ENCODE measurements around the gene DISC1. TPM values are rescaled to one million over a fixed set of nuclear protein-coding genes. Genes with fewer than 3 reads are reported as not detected.

Gene DISC1
- total RNA-seq, 1 experiment from 2014 or later: 1.8 TPM

DNA sequence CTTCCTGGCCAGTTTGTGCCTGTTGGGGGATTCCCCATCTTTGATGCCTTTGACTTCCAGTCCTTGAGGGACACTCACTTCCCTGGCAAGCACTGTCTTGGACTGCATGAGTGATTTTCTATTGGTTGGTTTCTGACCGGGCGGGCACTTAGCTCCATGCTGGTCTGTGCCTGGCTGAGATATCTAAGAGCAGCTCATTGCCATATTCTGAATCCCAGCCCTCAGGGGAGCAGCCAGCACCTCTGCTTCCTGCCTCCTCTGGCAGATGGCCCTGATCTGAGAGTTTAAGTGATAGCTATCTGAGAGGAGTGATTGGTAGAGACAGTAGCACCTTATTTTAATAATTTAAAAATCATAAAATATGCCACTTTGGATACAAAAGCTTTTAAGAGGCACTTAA lies 52.5 kb downstream of the DISC1 start:
- no peak overlapping the region for H2AFZ ChIP-seq (ENCODE audit: low read depth, low read length, poor library complexity, severe bottlenecking)
- no peaks in the 10 kb centered on the region for H3K9me3 ChIP-seq (ENCODE audit: control insufficient read depth in 1 of 2, insufficient read depth in 1 of 2, low read depth in 1 of 2, low read length in 2 of 2)
- H3K36me3 ChIP-seq (ENCODE audit: control insufficient read depth in 1 of 2, insufficient read depth in 2 of 2, low read length in 2 of 2): no peaks in the 10 kb centered on the region
- POLR2A ChIA-PET: interaction anchor here (0.6 kb wide), 1 partner anchor 328 kb away, joined by 3 read pairs; no protein-coding TSS in a partner anchor
- RAD21 ChIA-PET (ENCODE audit: low non-redundant PET in 1 of 2, low total read pairs in 2 of 2, uncharacterized antibody in 2 of 2, unreplicated experiment in 2 of 2): no interaction called here
- H3K27me3 ChIP-seq (ENCODE audit: insufficient read depth, low read length): no peaks in the 10 kb centered on the region
- no peaks in the 10 kb centered on the region for H4K20me1 ChIP-seq (ENCODE audit: insufficient read depth)
- H3K9ac ChIP-seq (ENCODE audit: low read length): no peak overlapping the region
- no peaks in the 10 kb centered on the region for H3K9me2 ChIP-seq (ENCODE audit: insufficient read depth)
- H3K4me2 ChIP-seq (ENCODE audit: low read length): no peak overlapping the region
- DNase-seq (ENCODE audit: low read depth, low spot score) (no peak), ATAC-seq (no peak)
- no peaks in the 10 kb centered on the region for H3K4me1 ChIP-seq (ENCODE audit: control insufficient read depth in 1 of 2, insufficient read depth in 2 of 2, low read length in 2 of 2)
- no peak overlapping the region for H3K4me3 ChIP-seq (replicated peaks in 1 of 2; ENCODE audit: low read depth in 1 of 2, low read length in 2 of 2)
- no TSS peak for BruUV-seq (replicated peaks)
- no peaks in the 10 kb centered on the region for H3K79me2 ChIP-seq (ENCODE audit: insufficient read depth, low read length)
- no peak overlapping the region for H3K27ac ChIP-seq (ENCODE audit: low read depth, low read length)
- intact Hi-C loops (cut with micrococcal nuclease): no loop called here
- CTCF ChIA-PET: no interaction called here
- TF ChIP-seq SRF (IDR thresholded peaks at IDR 0.05; ENCODE audit: low read depth): no peak
- TF ChIP-seq, protein P1, sequence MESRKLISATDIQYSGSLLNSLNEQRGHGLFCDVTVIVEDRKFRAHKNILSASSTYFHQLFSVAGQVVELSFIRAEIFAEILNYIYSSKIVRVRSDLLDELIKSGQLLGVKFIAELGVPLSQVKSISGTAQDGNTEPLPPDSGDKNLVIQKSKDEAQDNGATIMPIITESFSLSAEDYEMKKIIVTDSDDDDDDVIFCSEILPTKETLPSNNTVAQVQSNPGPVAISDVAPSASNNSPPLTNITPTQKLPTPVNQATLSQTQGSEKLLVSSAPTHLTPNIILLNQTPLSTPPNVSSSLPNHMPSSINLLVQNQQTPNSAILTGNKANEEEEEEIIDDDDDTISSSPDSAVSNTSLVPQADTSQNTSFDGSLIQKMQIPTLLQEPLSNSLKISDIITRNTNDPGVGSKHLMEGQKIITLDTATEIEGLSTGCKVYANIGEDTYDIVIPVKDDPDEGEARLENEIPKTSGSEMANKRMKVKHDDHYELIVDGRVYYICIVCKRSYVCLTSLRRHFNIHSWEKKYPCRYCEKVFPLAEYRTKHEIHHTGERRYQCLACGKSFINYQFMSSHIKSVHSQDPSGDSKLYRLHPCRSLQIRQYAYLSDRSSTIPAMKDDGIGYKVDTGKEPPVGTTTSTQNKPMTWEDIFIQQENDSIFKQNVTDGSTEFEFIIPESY (IDR thresholded peaks at IDR 0.05; ENCODE audit: extremely low read depth, insufficient replicate concordance, low read length): no peak
- TF ChIP-seq CEBPB (IDR thresholded peaks at IDR 0.05; ENCODE audit: low read depth): no peak
- no peak for TF ChIP-seq CBX3 (IDR thresholded peaks at IDR 0.05; ENCODE audit: low read depth)
- TF ChIP-seq SIN3A (IDR thresholded peaks at IDR 0.05; ENCODE audit: low read depth): no peak
- TF ChIP-seq SP1 (IDR thresholded peaks at IDR 0.05; ENCODE audit: low read depth): no peak

DNA sequence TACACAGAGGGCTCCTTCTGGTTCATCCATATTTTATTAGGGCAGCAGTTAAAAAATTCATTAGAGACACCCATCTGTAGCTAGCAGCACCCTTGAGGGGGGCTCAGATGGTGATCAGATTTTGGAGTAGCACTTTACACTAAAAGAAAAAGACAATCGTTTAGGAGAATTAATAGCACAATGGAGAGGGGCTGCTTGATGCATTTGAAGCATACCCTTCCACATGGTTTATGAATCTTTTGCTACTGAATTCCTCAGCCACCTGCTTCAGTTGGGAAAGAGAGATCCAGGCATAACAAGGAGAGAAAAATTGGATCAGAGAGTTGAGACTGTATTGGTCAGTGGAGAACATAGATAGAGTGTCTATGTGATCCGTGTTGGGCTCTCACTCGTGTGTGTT lies 54.4 kb downstream of the DISC1 start:
- CTCF ChIA-PET: no interaction called here
- TF ChIP-seq SRF (IDR thresholded peaks at IDR 0.05; ENCODE audit: low read depth) (no peak), POLR2A (IDR thresholded peaks at IDR 0.05; ENCODE audit: borderline replicate concordance, extremely low read depth, insufficient read depth, insufficient read length) (no peak), EGR1 (IDR thresholded peaks at IDR 0.05; ENCODE audit: low read depth) (no peak), ELF1 (IDR thresholded peaks at IDR 0.05; ENCODE audit: borderline replicate concordance, low read depth) (no peak), TCF7L2 (IDR thresholded peaks at IDR 0.05; ENCODE audit: borderline replicate concordance, extremely low read depth, insufficient read depth, insufficient read length) (no peak), EZH2 (IDR thresholded peaks at IDR 0.05) (no peak)
- TF ChIP-seq, protein P2, sequence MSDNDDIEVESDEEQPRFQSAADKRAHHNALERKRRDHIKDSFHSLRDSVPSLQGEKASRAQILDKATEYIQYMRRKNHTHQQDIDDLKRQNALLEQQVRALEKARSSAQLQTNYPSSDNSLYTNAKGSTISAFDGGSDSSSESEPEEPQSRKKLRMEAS (IDR thresholded peaks at IDR 0.05): no peak

More for the DNA sequence above, 54.4 kb downstream of the DISC1 start:
- ATAC-seq (no peak), DNase-seq (ENCODE audit: low read depth, low spot score) (no peak)
- Histone ChIP-seq H3K79me2 (ENCODE audit: insufficient read depth, low read length) (no peaks in the 10 kb centered on the region), H3K36me3 (ENCODE audit: control insufficient read depth in 1 of 2, insufficient read depth in 2 of 2, low read length in 2 of 2) (no peaks in the 10 kb centered on the region), H3K9me3 (ENCODE audit: control insufficient read depth in 1 of 2, insufficient read depth in 1 of 2, low read depth in 1 of 2, low read length in 2 of 2) (no peaks in the 10 kb centered on the region; a peak in 1 of 4 replicates), H3K9me2 (ENCODE audit: insufficient read depth) (no peaks in the 10 kb centered on the region), H2AFZ (ENCODE audit: low read depth, low read length, poor library complexity, severe bottlenecking) (no peak overlapping the region), H3K4me3 (replicated peaks in 1 of 2; ENCODE audit: low read depth in 1 of 2, low read length in 2 of 2) (no peak overlapping the region), H3K27ac (ENCODE audit: low read depth, low read length) (no peak overlapping the region), H3K9ac (ENCODE audit: low read length) (no peak overlapping the region), H3K27me3 (ENCODE audit: insufficient read depth, low read length) (no peaks in the 10 kb centered on the region), H3K4me1 (ENCODE audit: control insufficient read depth in 1 of 2, insufficient read depth in 2 of 2, low read length in 2 of 2) (no peaks in the 10 kb centered on the region), H3K4me2 (ENCODE audit: low read length) (no peak overlapping the region), H4K20me1 (ENCODE audit: insufficient read depth) (no peaks in the 10 kb centered on the region)
- no TSS peak for BruUV-seq (replicated peaks)
- ChIA-PET RAD21 (ENCODE audit: low non-redundant PET in 1 of 2, low total read pairs in 2 of 2, uncharacterized antibody in 2 of 2, unreplicated experiment in 2 of 2) (no interaction called here), POLR2A (no interaction called here)
- intact Hi-C loops (cut with micrococcal nuclease): no loop called here
